AG09319 (cell line): ENCODE data around the gene INSR.
"Not testable (repeated sequence)": the region's sequence is repeated elsewhere in the genome, so short reads cannot be mapped to it uniquely, and the experiment has no call there.

Source experiments
- DNase-seq: peaks from one replicate; pipeline ENCODE4 v3.0.0-alpha.2; 2010; ENCODE audit warnings: low read depth; ENCODE audit errors: extremely low read depth
- TF ChIP-seq, protein P1 (sequence below): IDR thresholded peaks from 2 replicates; pipeline ENCODE4 v1.5.1; 2011; ENCODE audit warnings: low read depth, mild to moderate bottlenecking, inconsistent platforms, low read length, moderate library complexity

INSR gene

DNA sequence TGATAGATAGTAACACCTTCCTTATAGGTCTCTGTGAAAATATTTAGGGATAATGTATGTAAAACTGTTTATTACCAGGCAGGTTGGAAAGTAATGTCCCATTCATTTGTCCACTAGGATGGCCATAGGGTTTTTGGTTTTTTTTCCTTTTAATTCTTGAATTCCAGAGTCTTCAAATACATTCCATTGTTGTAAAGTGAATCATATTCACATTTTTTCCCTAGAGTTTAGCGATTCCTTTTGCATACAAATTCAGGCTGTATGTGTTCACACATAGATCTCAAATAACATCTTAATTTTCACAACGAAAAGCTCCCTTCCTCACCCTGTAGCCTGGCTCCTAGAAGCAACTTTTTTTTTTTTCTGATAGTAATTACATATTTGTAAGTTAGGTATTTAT lies 226.5 kb downstream of the INSR start:
- TF ChIP-seq, protein P1, sequence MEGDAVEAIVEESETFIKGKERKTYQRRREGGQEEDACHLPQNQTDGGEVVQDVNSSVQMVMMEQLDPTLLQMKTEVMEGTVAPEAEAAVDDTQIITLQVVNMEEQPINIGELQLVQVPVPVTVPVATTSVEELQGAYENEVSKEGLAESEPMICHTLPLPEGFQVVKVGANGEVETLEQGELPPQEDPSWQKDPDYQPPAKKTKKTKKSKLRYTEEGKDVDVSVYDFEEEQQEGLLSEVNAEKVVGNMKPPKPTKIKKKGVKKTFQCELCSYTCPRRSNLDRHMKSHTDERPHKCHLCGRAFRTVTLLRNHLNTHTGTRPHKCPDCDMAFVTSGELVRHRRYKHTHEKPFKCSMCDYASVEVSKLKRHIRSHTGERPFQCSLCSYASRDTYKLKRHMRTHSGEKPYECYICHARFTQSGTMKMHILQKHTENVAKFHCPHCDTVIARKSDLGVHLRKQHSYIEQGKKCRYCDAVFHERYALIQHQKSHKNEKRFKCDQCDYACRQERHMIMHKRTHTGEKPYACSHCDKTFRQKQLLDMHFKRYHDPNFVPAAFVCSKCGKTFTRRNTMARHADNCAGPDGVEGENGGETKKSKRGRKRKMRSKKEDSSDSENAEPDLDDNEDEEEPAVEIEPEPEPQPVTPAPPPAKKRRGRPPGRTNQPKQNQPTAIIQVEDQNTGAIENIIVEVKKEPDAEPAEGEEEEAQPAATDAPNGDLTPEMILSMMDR, result no peak
- DNase-seq, result no peak

DNA sequence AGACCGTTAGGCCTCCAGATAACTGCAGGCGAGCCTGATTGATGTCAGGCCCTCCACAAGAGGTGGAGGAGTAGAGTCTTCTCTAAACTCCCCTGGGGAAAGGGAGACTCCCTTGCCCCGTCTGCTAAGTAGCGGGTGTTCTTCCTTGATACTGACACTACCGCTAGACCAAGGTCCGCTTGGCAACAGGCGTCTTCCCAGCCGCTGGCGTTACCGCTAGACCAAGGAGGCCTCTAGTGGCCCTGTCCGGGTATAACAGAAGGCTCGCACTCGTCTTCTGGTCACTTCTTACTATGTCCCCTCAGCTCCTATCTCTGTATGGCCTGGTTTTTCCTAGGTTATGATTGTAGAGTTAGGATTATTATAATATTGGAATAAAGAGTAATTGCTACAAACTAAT lies 227.1 kb downstream of the INSR start:
- DNase-seq, result not testable (repeated sequence)

DNA sequence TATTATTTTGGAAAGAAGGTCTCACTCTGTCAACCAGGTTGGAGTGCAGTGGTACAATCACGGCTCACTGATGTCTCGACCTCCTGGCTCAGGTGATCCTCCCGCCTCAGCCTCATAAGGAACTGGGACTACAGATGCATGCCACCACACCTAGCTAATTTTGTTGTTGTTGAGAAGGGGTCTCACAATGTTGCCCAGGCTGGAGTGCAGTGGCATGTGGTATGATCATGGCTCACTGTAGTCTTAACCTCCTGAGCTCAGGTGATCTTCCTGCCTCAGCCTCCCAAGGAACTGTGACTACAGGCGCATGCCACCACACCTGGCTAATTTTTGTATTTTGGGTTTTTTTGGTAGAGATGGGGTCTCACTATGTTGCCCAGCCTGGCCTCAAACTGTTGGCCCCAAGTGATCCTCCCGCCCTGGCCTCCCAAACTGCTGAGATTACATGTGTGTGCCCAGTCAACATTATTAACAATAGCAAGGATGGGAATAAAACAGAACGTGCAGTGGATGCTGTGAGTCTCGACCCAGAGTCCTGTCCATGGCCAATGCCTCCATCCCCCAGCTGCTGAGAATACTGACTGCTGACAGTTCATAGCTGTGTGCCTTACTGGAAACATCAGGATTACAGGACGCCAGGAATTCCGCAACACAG lies 230.3 kb downstream of the INSR start:
- no peak for DNase-seq
- TF ChIP-seq, protein P1, result no peak

More for the DNA sequence above, 227.1 kb downstream of the INSR start:
- TF ChIP-seq, protein P1, result peak; percentile 9

DNA sequence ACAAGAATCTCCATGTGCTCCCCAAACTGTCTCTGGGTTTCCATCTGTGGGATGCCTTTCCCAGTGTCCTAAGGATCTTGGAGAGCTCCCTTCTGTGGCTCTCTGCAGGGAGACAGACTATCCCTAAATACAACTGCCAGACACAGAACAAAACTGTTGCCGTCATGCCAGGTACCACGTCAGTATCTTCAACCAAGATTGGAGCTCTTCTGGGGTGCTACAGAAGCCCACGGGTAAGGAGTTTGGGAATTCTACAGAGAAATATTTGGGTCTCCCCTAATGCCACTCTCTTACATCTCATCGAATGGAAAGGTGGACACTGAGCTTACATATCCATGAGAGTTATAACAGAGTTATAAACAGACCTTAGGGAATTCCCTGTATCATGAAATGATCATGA lies 230.9 kb downstream of the INSR start:
- no peak for DNase-seq
- TF ChIP-seq, protein P1, result no peak
